Ishikawa (cell line): ENCODE results near the gene STAT4.

Experiments used
- CREB1 ChIP-seq: IDR thresholded peaks from 2 replicates; pipeline ENCODE4 v1.6.1; 2012; ENCODE audit warnings: low read depth
- TAF1 ChIP-seq: IDR thresholded peaks from 2 replicates; pipeline ENCODE4 v1.6.1; 2012; ENCODE audit warnings: low read depth, mild to moderate bottlenecking
- ZBTB7A ChIP-seq: IDR thresholded peaks from 2 replicates; pipeline ENCODE4 v1.6.1; 2012; ENCODE audit warnings: low read depth

DNA sequence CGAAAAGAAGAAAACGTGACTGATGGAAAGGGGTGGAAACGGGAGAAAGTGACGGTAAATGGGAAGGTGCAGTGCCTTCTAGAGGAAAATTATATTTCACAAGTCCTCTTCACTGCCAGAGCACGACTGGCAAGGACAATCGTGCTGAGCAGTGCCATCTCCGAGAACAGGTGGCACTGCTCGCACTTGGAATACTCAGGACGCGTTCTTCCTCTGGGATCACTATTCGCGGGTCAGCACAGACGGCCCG lies 137.2 kb downstream of the STAT4 start:
- TF ChIP-seq CREB1 (no peak), ZBTB7A (no peak), TAF1 (no peak)
